Fibroblast of lung (primary cell): Measurements from ENCODE around the gene SWT1. TPM values are rescaled to one million over a fixed set of nuclear protein-coding genes. Genes with fewer than 3 reads are reported as not detected.

Experiments
- DNase-seq, 2 donors: peaks; one replicate each; pipeline versions ENCODE4 v3.0.0 to v3.0.0-alpha.2; 2010; ENCODE audit warnings: low read depth in 2 of 2
- H2AFZ ChIP-seq: 2 replicates; pipeline ENCODE4 v1.5.1; 2012; ENCODE audit warnings: low read length, control low read depth, inconsistent platforms
- H3K27ac ChIP-seq: 2 replicates; pipeline ENCODE4 v1.5.1; 2011; ENCODE audit warnings: low read length, control low read depth; ENCODE audit not compliant: insufficient read depth
- H3K27me3 ChIP-seq: 2 replicates; pipeline ENCODE4 v1.5.1; 2011; ENCODE audit warnings: mild to moderate bottlenecking, low read length; ENCODE audit not compliant: control insufficient read depth, insufficient read depth
- H3K36me3 ChIP-seq: 2 replicates; pipeline ENCODE4 v1.5.1; 2011; ENCODE audit warnings: low read length; ENCODE audit not compliant: control insufficient read depth, insufficient read depth
- H3K4me1 ChIP-seq: 2 replicates; pipeline ENCODE4 v1.5.1; 2011; ENCODE audit warnings: low read length; ENCODE audit not compliant: control insufficient read depth, insufficient read depth; ENCODE audit errors: extremely low read depth
- H3K4me2 ChIP-seq: 2 replicates; pipeline ENCODE4 v1.5.1; 2011; ENCODE audit warnings: low read length, control low read depth; ENCODE audit not compliant: insufficient read depth; ENCODE audit errors: extremely low read depth
- H3K4me3 ChIP-seq, 4 experiments: fragments of 200-600 bp in 1 of 4; sonication (generic) in 1 of 4; replicated peaks in 1 of 4; 2 replicates each; pipeline ENCODE4 v1.5.1; 2011 to 2016; ENCODE audit warnings: low read length in 4 of 4, low read depth in 3 of 4, mild to moderate bottlenecking in 3 of 4, control low read depth in 2 of 4, inconsistent platforms in 1 of 4, mixed read lengths in 1 of 4; ENCODE audit not compliant: insufficient read depth in 1 of 4; ENCODE audit errors: control extremely low read depth in 1 of 4
- H3K79me2 ChIP-seq: 2 replicates; pipeline ENCODE4 v1.5.1; 2012; ENCODE audit warnings: mild to moderate bottlenecking, low read length, inconsistent platforms; ENCODE audit not compliant: control insufficient read depth, insufficient read depth
- H3K9ac ChIP-seq: 2 replicates; pipeline ENCODE4 v1.5.1; 2011; ENCODE audit warnings: mild to moderate bottlenecking, low read length, control low read depth; ENCODE audit not compliant: insufficient read depth
- H3K9me3 ChIP-seq: 2 replicates; pipeline ENCODE4 v1.5.1; 2012; ENCODE audit warnings: low read depth, low read length; ENCODE audit not compliant: control insufficient read depth, insufficient read depth
- H4K20me1 ChIP-seq: 2 replicates; pipeline ENCODE4 v1.5.1; 2011; ENCODE audit warnings: low read length; ENCODE audit not compliant: control insufficient read depth, insufficient read depth; ENCODE audit errors: extremely low read depth
- EZH2 ChIP-seq: IDR thresholded peaks from 2 replicates; pipeline ENCODE4 v1.5.1; 2012; ENCODE audit warnings: low read length, control low read depth, mild to moderate bottlenecking; ENCODE audit errors: missing control alignments
- polyA plus RNA-seq, 2 donors: library from polyadenylated mRNA; depleted of rRNA in 1 of 2; stranded (reverse) in 1 of 2; unstranded in 1 of 2; fragments of >200 nt; gene quantifications; 2 replicates each; pipeline ENCODE4 v1.2.1, GENCODE V29; 2011 to 2012; ENCODE audit warnings: missing spikeins in 1 of 2
- total RNA-seq: library from RNA; depleted of rRNA; stranded (reverse); fragments of >200 nt; gene quantifications from 2 replicates; pipeline ENCODE4 v1.2.1, GENCODE V29; 2014
- TF ChIP-seq, protein P1 (sequence below), 2 donors: IDR thresholded peaks in 1 of 2; conservative IDR thresholded peaks in 1 of 2; 1 replicate in 1 of 2; 2 replicates in 1 of 2; pipeline ENCODE4 v1.5.1; 2011 to 2012; ENCODE audit warnings: low read length in 2 of 2, control low read depth in 1 of 2, inconsistent platforms in 1 of 2, low read depth in 1 of 2, mild to moderate bottlenecking in 1 of 2

The SWT1 gene
- total and polyA plus RNA-seq, 2 donors (not counting 1 experiment from before 2014, with no cell fraction given): 3.4 to 8.4 TPM

DNA sequence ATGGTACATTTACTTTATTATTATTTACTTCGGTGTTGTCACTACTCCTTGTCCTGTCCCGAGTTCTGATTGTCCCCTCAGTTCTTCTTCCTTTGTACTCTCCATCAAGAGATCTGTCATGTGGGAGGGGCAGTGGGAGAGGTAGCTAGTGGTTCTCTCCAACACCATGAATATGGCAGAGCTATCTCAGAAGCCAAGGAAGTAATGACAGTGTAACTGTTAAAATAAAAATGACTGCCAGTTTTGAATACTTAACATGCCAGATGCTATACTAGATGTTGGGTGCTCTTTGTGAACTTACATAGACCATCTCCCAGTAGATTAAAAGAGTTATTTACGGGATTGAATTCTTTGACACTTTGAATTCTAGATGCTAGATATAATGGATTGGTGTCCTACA lies 131.5 kb downstream of the SWT1 start:
- H3K27me3 ChIP-seq: no peaks in the 10 kb centered on the region
- TF ChIP-seq EZH2: no peak
- TF ChIP-seq, protein P1, sequence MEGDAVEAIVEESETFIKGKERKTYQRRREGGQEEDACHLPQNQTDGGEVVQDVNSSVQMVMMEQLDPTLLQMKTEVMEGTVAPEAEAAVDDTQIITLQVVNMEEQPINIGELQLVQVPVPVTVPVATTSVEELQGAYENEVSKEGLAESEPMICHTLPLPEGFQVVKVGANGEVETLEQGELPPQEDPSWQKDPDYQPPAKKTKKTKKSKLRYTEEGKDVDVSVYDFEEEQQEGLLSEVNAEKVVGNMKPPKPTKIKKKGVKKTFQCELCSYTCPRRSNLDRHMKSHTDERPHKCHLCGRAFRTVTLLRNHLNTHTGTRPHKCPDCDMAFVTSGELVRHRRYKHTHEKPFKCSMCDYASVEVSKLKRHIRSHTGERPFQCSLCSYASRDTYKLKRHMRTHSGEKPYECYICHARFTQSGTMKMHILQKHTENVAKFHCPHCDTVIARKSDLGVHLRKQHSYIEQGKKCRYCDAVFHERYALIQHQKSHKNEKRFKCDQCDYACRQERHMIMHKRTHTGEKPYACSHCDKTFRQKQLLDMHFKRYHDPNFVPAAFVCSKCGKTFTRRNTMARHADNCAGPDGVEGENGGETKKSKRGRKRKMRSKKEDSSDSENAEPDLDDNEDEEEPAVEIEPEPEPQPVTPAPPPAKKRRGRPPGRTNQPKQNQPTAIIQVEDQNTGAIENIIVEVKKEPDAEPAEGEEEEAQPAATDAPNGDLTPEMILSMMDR (conservative IDR thresholded peaks at IDR 0.05 in 1 of 2, IDR thresholded peaks at IDR 0.05 in 1 of 2; ENCODE audit: low read depth in 1 of 2, low read length in 2 of 2): no peak
- H3K36me3 ChIP-seq: peaks cover 1% of the 10 kb centered on the region
- no peaks in the 10 kb centered on the region for H3K4me1 ChIP-seq
- no peak overlapping the region for H2AFZ ChIP-seq
- no peaks in the 10 kb centered on the region for H3K79me2 ChIP-seq
- H3K4me3 ChIP-seq: no peak overlapping the region
- no peak for DNase-seq
- H3K9me3 ChIP-seq: no peaks in the 10 kb centered on the region
- no peak overlapping the region for H3K4me2 ChIP-seq
- H3K9ac ChIP-seq: no peak overlapping the region
- H3K27ac ChIP-seq: no peak overlapping the region
- H4K20me1 ChIP-seq: no peaks in the 10 kb centered on the region

DNA sequence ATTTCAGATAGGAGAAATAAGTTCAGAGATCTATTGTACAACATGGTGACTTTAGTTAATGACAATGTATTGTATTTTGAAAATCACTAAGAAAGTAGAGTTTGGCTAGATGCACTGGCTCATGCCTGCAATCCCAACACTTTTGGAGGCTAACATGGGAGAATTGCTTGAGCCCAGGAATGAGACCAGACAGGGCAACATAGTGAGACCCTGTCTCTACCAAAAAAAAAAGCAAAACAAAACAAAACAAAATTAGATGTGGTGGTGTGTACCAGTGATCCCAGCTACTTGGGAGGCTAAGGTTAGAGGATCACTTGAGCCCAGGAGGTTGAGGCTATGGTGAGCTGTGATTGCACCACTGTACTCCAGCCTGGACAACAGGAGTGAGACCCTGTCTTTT lies 132.9 kb downstream of the SWT1 start:
- H2AFZ ChIP-seq: no peak overlapping the region
- DNase-seq: no peak
- TF ChIP-seq, protein P1 (conservative IDR thresholded peaks at IDR 0.05 in 1 of 2, IDR thresholded peaks at IDR 0.05 in 1 of 2; ENCODE audit: low read depth in 1 of 2, low read length in 2 of 2): no peak
- no peak for TF ChIP-seq EZH2
- no peak overlapping the region for H3K27ac ChIP-seq
- H3K4me3 ChIP-seq: no peak overlapping the region
- H4K20me1 ChIP-seq: no peaks in the 10 kb centered on the region
- H3K4me1 ChIP-seq: no peaks in the 10 kb centered on the region
- H3K27me3 ChIP-seq: no peaks in the 10 kb centered on the region
- H3K79me2 ChIP-seq: no peaks in the 10 kb centered on the region
- H3K4me2 ChIP-seq: no peak overlapping the region
- no peaks in the 10 kb centered on the region for H3K9me3 ChIP-seq
- H3K9ac ChIP-seq: no peak overlapping the region
- H3K36me3 ChIP-seq: peaks cover 1% of the 10 kb centered on the region

DNA sequence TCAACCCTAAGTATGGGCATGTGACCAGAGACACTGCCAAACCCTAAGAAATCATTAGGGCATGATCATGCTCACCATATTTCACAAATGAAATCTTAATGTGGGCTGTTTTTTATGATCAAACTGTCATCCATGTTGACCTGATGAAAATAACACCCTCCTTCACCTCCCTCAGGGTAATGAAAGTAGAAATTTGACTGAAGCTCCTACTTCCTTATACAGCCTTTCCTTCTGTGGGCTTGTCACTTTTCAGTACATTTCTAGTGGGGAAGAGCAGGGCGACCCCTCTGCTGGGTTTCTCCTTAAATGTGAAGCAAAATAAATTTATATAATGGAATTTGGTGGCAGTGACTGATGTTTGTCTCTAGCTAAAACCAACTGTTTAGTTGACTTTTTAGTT lies 134.2 kb downstream of the SWT1 start:
- Histone ChIP-seq H3K4me3 (no peak overlapping the region), H2AFZ (no peak overlapping the region), H3K4me2 (no peak overlapping the region), H3K9me3 (no peaks in the 10 kb centered on the region), H3K4me1 (no peaks in the 10 kb centered on the region), H3K36me3 (peaks cover 1% of the 10 kb centered on the region), H3K79me2 (no peaks in the 10 kb centered on the region), H3K9ac (no peak overlapping the region), H4K20me1 (no peaks in the 10 kb centered on the region), H3K27ac (no peak overlapping the region), H3K27me3 (no peaks in the 10 kb centered on the region)
- no peak for DNase-seq
- TF ChIP-seq EZH2: no peak
- TF ChIP-seq, protein P1 (conservative IDR thresholded peaks at IDR 0.05 in 1 of 2, IDR thresholded peaks at IDR 0.05 in 1 of 2; ENCODE audit: low read depth in 1 of 2, low read length in 2 of 2): no peak
